Middle frontal gyrus (tissue), 1 donor: ENCODE data around the gene STK24.

ENCODE experiments used
- DNase-seq: peaks from one replicate; pipeline ENCODE4 v3.0.0-alpha.2; 2015; ENCODE audit warnings: low spot score; ENCODE audit errors: extremely low spot score

Gene STK24

DNA sequence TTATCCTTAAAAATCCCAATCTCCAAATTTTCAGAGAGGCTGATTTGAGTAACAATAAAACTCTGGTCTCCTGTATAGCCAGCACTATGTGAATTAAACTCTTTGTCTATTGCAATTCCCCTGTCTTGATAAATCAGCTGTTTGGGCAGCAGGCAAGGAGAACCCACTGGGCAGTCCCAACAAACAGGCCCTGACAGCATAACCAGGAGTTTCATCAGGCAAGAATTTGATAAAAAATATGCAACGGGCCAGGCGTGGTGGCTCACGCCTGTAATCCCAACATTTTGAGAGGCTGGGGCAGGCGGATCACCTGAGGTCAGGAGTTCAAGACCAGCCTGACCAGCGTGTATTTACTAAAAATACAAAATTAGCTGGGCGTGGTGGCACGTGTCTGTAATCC is 42.1 kb downstream of the STK24 start:
- no peak for DNase-seq

GRCh38 chr13:98533912-98534311 is 43.0 kb downstream of the STK24 start:
- no peak for DNase-seq

DNA sequence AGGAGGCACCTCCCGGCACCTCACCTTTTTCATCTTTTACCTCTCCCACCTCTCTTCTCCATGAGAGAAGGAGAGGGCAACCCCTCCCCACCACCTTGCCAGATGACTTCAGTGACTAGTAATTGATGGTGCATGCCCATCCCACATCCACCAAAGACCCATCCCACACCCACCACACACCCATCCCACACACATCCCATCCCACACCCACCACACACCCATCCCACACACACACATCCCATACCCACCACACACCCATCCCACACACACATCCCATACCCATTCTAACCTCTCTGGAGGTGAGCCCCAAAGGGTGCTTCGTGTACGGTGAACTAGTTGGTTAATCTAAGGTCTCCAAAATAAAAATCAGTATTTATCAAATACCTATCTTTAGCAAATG is 44.7 kb downstream of the STK24 start:
- DNase-seq = no peak

- DNase-seq = no peak
These were observed 46.7 kb downstream of the STK24 start for GRCh38 chr13:98530217-98530616.

DNA sequence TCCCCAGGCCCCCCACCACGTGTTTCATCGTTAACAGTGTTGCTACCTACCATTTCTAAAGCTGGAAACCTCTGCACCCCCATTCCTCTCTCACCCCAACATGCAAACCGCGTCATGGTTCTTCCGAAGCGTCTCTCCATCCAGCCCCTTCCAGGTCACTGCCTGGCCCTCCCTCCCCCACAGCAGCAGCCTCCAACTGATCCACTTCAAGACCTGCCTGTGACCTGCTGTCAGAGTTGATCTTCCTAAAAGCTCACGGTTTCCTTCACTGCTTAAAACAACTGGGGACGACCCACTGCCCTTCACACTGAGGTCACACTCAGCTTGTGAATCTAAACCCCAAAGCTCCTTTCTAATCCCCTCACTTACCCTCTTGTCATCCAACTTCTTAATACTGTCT is 47.7 kb downstream of the STK24 start:
- DNase-seq = no peak

GRCh38 chr13:98528663-98529064 is 48.2 kb downstream of the STK24 start:
- no peak for DNase-seq

DNA sequence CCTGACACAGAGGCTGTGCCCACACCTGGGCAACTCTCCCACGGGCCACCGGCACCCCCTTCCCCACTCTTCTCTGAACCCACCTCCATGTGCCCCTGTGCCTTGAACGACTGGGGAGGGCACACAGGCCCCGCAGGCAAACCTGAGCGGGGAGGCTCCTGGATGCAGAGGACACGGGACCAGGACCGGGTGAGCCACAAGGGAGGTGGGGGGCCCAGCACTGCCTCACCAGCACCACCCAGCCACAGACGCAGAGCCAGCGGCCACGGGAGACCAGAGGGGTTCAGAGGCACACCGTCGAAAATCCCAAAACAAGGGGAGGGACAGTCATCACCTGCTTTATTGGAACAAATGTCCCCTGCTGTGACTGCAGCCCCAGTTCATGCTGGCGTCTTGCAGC is 49.4 kb downstream of the STK24 start:
- DNase-seq = no peak

GRCh38 chr13:98526182-98526512 is 50.8 kb downstream of the STK24 start:
- DNase-seq = no peak

- no peak for DNase-seq
These were observed 51.3 kb downstream of the STK24 start for GRCh38 chr13:98525456-98526181.

DNA sequence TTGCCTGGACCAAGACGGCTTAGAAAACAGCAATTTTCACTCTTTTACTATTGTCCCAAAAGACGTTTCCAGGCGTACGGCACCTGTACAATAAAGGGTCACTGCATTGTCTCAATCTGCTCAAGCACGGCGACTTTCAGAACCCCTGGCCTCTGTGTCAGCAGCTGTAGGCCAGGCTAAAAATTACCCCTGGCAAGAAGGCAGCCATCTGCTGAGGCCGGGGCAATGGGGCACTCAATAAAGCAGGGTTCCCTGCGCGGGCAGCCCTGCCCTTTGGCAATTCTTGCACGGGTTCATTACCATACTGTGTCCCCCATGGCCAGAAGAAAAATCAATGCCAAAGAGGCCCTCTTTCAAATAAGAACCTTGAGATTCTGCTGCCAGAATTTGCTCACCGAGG is 52.1 kb downstream of the STK24 start:
- no peak for DNase-seq

DNA sequence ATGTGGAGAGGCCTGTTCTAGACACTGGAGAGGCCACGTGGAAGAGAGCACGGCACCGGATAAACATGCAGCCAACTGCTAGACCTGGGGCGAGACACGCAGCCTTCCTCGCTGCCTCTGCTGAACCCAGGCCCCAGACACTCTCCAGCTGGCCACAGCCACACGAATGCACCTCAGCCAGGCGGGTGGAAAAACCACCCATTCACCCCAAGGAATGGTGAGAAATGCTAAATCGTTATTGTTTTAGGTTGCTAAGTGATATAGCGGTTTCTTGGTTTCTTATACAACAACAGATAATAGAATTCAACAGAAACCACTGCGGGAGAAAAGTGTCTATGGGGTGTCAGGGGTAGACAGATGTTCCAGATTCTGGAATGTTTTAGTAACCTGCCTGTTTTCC is 52.5 kb downstream of the STK24 start:
- no peak for DNase-seq

DNA sequence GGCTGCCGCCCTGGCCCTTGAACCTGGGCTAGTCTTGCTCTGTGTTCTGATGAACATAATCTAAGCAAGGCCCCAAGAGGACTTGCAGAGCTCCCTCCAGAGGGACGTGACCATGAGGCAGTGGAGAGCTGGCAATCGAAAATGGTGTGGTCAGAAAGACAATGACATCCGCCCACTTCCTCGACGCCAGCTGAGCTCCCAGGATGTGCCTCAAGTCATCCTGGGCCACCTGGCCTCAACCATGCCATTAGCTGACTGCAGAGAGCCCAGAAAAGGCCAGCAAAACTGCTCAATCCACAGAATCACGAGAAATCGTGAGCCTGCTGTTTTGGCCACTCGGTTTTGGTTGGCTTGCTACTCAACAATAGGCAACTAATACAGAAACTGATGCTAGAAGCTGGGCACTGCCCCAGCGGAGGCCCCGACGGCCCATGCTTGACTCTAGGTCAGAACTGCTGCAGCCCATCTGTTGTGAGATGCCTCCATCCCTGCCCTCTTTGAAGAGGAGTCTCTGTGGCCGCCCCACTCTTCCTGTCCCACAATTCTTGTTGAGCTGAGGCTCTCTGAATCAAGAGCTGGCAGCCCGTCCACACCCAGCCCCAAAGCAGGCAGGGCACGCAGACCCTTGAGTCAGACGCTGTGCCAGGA is 53.3 kb downstream of the STK24 start:
- DNase-seq = no peak

- no peak for DNase-seq
These were observed 54.5 kb downstream of the STK24 start for GRCh38 chr13:98522371-98522770.

- no peak for DNase-seq
These were observed 55.3 kb downstream of the STK24 start for GRCh38 chr13:98521461-98522247.

DNA sequence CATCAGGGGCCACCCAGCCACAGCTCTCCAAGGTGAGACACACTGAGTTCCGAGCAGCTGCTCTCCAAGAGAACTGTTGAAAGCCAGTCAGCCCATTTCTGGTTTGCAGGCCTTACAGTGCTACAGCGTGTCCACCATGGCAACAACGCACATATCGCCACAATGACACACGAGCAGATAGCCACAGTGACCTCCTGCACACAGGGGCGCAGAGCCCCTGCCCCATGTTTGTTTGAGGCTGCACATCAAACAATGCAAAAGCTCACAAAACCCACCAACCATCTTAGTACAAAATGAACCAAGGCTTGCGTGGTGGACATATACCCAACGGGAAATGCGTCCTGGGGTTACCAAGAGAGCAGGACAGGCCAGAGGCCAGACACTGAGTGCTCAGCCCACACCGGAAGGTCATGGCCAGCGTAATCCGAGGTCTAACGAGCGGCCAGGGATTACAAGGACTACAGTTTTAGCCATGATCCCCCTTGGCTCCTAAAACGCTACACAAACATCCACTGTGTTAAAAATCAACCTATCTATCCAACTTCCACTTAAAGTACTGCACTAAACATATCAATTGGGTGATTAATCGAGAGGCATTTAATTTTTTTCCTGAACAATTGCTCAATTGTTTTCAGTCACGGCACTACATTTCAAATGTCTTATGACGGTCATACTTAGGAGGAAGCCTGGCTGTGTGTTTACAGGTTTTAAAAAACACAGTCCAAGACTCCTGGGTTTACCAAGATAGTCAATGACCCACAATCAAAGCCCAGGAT is 56.0 kb downstream of the STK24 start:
- DNase-seq = no peak

GRCh38 chr13:98519976-98520375 is 56.9 kb downstream of the STK24 start:
- no peak for DNase-seq

DNA sequence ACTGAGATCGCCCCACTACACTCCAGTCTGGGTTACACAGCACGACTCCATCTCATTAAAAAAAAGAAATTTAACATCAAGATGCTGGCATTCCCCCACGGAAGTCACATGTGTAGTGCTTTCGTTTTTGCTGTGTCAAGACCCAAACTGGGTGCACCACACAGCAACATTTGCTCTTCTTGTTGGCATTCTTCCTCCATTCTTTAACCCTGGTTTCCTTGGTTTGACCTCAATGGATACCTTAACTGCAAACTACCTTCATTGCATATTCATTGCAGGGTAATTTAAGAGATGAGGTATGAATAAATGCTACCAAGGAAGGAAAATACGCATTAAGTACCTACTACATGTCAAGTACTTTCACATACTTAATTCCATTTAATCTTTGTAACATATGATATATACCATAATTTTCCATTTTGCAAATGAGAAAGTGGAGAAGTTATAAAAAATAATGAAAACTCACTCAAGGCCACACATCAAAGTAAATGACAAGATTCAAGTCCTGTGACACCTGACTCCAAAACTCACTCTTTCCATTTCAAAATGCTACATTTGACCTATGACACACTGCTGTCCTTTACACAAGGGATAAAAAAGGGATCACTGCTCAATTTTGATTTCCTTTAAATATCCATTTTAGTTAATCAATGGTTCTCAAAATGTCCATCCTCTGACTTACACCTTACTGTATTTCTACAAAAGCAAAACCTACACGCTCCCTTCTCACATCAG is 59.2 kb downstream of the STK24 start:
- DNase-seq = no peak

GRCh38 chr13:98515818-98516465 is 61.0 kb downstream of the STK24 start:
- no peak for DNase-seq

DNA sequence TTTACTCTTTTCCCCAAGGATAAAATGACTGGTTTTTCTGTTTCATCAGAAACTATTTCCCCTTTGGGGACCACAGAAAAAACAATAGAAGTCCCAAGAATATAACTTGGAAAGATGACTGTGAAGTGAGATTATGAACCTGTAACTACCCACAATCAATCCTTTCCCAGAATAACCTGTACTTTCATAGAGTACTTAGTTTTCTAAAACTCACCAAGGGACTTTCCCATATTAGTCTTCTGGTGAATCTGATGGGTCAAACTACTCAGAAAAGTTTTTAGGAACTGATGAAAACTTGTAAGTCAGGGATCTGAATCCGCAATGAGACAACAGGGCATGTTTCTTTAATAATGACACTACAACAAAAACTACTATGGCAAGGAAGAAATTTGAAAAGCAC is 62.6 kb downstream of the STK24 start:
- no peak for DNase-seq

GRCh38 chr13:98513837-98514236 is 63.1 kb downstream of the STK24 start:
- no peak for DNase-seq
